Liver (tissue), 10 donors: ENCODE measurements around the gene ESRRA. TPM values are rescaled to one million over a fixed set of nuclear protein-coding genes. Genes with fewer than 3 reads are reported as not detected.

ENCODE experiments used
- DNase-seq: peaks from one replicate; pipeline ENCODE4 v3.0.0-alpha.2; 2017; ENCODE audit warnings: low spot score
- H3K27ac ChIP-seq, 2 donors: one replicate each; pipeline ENCODE4 v1.7.0; 2013; ENCODE audit warnings: inconsistent platforms in 2 of 2, low read length in 2 of 2, control low read depth in 1 of 2, low read depth in 1 of 2, mild to moderate bottlenecking in 1 of 2
- H3K27me3 ChIP-seq, 4 donors: one replicate each; pipeline versions ENCODE4 v1.6.1 to v1.7.0; 2013; ENCODE audit warnings: low read length in 3 of 4, inconsistent platforms in 1 of 4, mild to moderate bottlenecking in 1 of 4, moderate library complexity in 1 of 4; ENCODE audit not compliant: control insufficient read depth in 4 of 4, insufficient read depth in 4 of 4
- H3K36me3 ChIP-seq, 4 donors: one replicate each; pipeline versions ENCODE4 v1.6.1 to v1.7.0; 2013; ENCODE audit warnings: low read length in 3 of 4, mild to moderate bottlenecking in 3 of 4, low read depth in 1 of 4, moderate library complexity in 1 of 4; ENCODE audit not compliant: control insufficient read depth in 4 of 4, insufficient read depth in 3 of 4
- H3K4me1 ChIP-seq, 4 donors: one replicate each; pipeline versions ENCODE4 v1.6.1 to v1.7.0; 2013; ENCODE audit warnings: low read length in 3 of 4, mild to moderate bottlenecking in 3 of 4, moderate library complexity in 1 of 4; ENCODE audit not compliant: control insufficient read depth in 4 of 4, insufficient read depth in 4 of 4
- H3K4me3 ChIP-seq, 3 donors: one replicate each; pipeline versions ENCODE4 v1.6.1 to v1.7.0; 2013; ENCODE audit warnings: low read length in 3 of 3, control low read depth in 1 of 3, low read depth in 1 of 3, mild to moderate bottlenecking in 1 of 3
- H3K9ac ChIP-seq, 2 donors: one replicate each; pipeline ENCODE4 v1.7.0; 2013; ENCODE audit warnings: low read length in 2 of 2, mild to moderate bottlenecking in 2 of 2, moderate library complexity in 2 of 2, control low read depth in 1 of 2, low read depth in 1 of 2
- H3K9me3 ChIP-seq, 4 donors: one replicate each; pipeline versions ENCODE4 v1.6.1 to v1.7.0; 2013; ENCODE audit warnings: low read length in 3 of 4; ENCODE audit not compliant: control insufficient read depth in 4 of 4
- ATF3 ChIP-seq: IDR thresholded peaks from 2 replicates; pipeline ENCODE4 v1.6.1; 2016; ENCODE audit warnings: antibody characterized with exemption
- CTCF ChIP-seq: fragments of 150-350 bp; IDR thresholded peaks from 2 replicates; pipeline ENCODE4 v1.5.1; 2017; ENCODE audit warnings: improper control_type of control experiment, low read depth, low read length; ENCODE audit not compliant: missing input control
- FOXA1 ChIP-seq: IDR thresholded peaks from 2 replicates; pipeline ENCODE4 v1.6.1; 2016; ENCODE audit warnings: antibody characterized with exemption
- FOXA2 ChIP-seq: IDR thresholded peaks from 2 replicates; pipeline ENCODE4 v1.6.1; 2016; ENCODE audit warnings: antibody characterized with exemption
- GABPA ChIP-seq, 2 donors: IDR thresholded peaks in 1 of 2; conservative IDR thresholded peaks in 1 of 2; 2 replicates each; pipeline ENCODE4 v1.6.1; 2016; ENCODE audit warnings: antibody characterized with exemption in 2 of 2, mild to moderate bottlenecking in 1 of 2, moderate library complexity in 1 of 2
- HNF4G ChIP-seq: IDR thresholded peaks from 2 replicates; pipeline ENCODE4 v1.6.1; 2016; ENCODE audit warnings: antibody characterized with exemption
- JUND ChIP-seq, 2 donors: IDR thresholded peaks; 2 replicates each; pipeline ENCODE4 v1.6.1; 2016; ENCODE audit warnings: antibody characterized with exemption in 2 of 2
- MAX ChIP-seq: IDR thresholded peaks from 2 replicates; pipeline ENCODE4 v1.6.1; 2016; ENCODE audit warnings: antibody characterized with exemption
- REST ChIP-seq: IDR thresholded peaks from 2 replicates; pipeline ENCODE4 v1.6.1; 2016; ENCODE audit warnings: antibody characterized with exemption, mild to moderate bottlenecking
- RXRA ChIP-seq, 2 donors: IDR thresholded peaks; 2 replicates each; pipeline ENCODE4 v1.6.1; 2017 to 2018; ENCODE audit warnings: antibody characterized with exemption in 2 of 2, mild to moderate bottlenecking in 1 of 2
- SP1 ChIP-seq: IDR thresholded peaks from 2 replicates; pipeline ENCODE4 v1.6.1; 2018; ENCODE audit warnings: antibody characterized with exemption, mild to moderate bottlenecking
- TAF1 ChIP-seq: conservative IDR thresholded peaks from 2 replicates; pipeline ENCODE4 v1.6.1; 2016; ENCODE audit warnings: antibody characterized with exemption, mild to moderate bottlenecking
- ZBTB33 ChIP-seq: IDR thresholded peaks from 2 replicates; pipeline ENCODE4 v1.6.1; 2016; ENCODE audit warnings: antibody characterized with exemption
- WGBS: extraction: QIAGEN DNeasy Blood & Tissue Kit; methylation state at CpG from one replicate; pipeline ENCODE4 v1.1.7; 2013; 5-methylcytosine and 5-hydroxymethylcytosine counted together
- polyA plus RNA-seq, 2 donors: library from polyadenylated mRNA; stranded (reverse) in 1 of 2; unstranded in 1 of 2; fragments of 200-250 nt in 1 of 2; fragments of >200 nt in 1 of 2; fragmentation: Nextera tagmentation in 1 of 2; extraction: Ambion mirVana in 1 of 2; gene quantifications; one replicate each; pipeline versions ENCODE4 v1.2.1 to v1.2.3, GENCODE V29; 2013 to 2015
- small RNA-seq: library from RNA; depleted of rRNA; stranded (forward); fragments of <200 nt; gene quantifications from one replicate; pipeline ENCODE3, GENCODE V24; 2014
- total RNA-seq, 2 donors: library from RNA; depleted of rRNA; stranded (reverse); fragments of >200 nt; gene quantifications; one replicate each; pipeline ENCODE4 v1.2.3, GENCODE V29; 2014
- donor health status: healthy.
- donor health status: healthy.
- donor health status: healthy.
- donor health status: healthy.
- donor health status: healthy.

Gene ESRRA
- total and polyA plus RNA-seq, 4 donors, result 13.9 to 64.8 (median 37.5) TPM

- Histone ChIP-seq H3K4me3 (no peak overlapping the region), H3K27me3 (no peaks in the 10 kb centered on the region), H3K36me3 (peaks cover 26 to 44% (median 31%) of the 10 kb centered on the region in 4 donors), H3K9me3 (no peaks in the 10 kb centered on the region), H3K4me1 (peaks cover 0 to 5% (median 1%) of the 10 kb centered on the region in 4 donors), H3K9ac (no peak overlapping the region), H3K27ac (no peak overlapping the region)
- no peak for TF ChIP-seq FOXA2
- TF ChIP-seq TAF1, result no peak
- no peak for TF ChIP-seq GABPA (IDR thresholded peaks at IDR 0.05 in 1 of 2, conservative IDR thresholded peaks at IDR 0.05 in 1 of 2)
- TF ChIP-seq ATF3, result no peak
- no peak for TF ChIP-seq CTCF
- TF ChIP-seq HNF4G, result no peak
- TF ChIP-seq RXRA (IDR thresholded peaks at IDR 0.05), result no peak
- TF ChIP-seq REST, result no peak
- TF ChIP-seq FOXA1, result no peak
- TF ChIP-seq MAX, result no peak
- TF ChIP-seq ZBTB33, result no peak
- no peak for TF ChIP-seq SP1
- no peak for TF ChIP-seq JUND (IDR thresholded peaks at IDR 0.05)
- WGBS, result 92% methylated on average over 4 of the region's 4 CpGs
- DNase-seq, result no peak
These were observed 59.6 kb downstream of the ESRRA start for GRCh38 chr11:64364911-64365310.

Small RNAs within 50 kb of the gene (small RNA-seq; reads per million reads assigned to genes)
- gene MIR7155 (not detected), gene RF00019 (not detected)

Other genes starting within 250 kb of the ESRRA start
- gene MACROD1, start 139.4 kb upstream of the ESRRA start, total RNA-seq, result 10 to 100 TPM in 1 of 2 donors, 1 to 10 TPM in 1; 8.9 to 12.6 TPM
- gene MACROD1, start 139.4 kb upstream of the ESRRA start, polyA plus RNA-seq, result 10 to 100 TPM; 13.5 to 25.9 TPM
- 10 to 100 TPM; 51.3 to 58.1 TPM for gene STIP1, start 119.4 kb upstream of the ESRRA start, total RNA-seq
- gene STIP1, start 119.4 kb upstream of the ESRRA start, polyA plus RNA-seq, result 10 to 100 TPM; 22.6 to 33.7 TPM
- gene FERMT3, start 98.8 kb upstream of the ESRRA start, total RNA-seq, result 10 to 100 TPM; 11.0 to 47.2 TPM
- gene FERMT3, start 98.8 kb upstream of the ESRRA start, polyA plus RNA-seq, result 1 to 10 TPM; 3.4 to 8.5 TPM
- gene TRPT1, start 79.3 kb upstream of the ESRRA start, total RNA-seq, result 10 to 100 TPM; 14.0 to 22.9 TPM
- gene TRPT1, start 79.3 kb upstream of the ESRRA start, polyA plus RNA-seq, result 10 to 100 TPM; 18.7 to 37.8 TPM
- gene NUDT22, start 79.2 kb upstream of the ESRRA start, total RNA-seq, result 10 to 100 TPM; 20.0 to 47.8 TPM
- gene NUDT22, start 79.2 kb upstream of the ESRRA start, polyA plus RNA-seq, result 10 to 100 TPM; 37.9 to 44.5 TPM
- 10 to 100 TPM in 1 of 2 donors, 1 to 10 TPM in 1; 8.5 to 25.9 TPM for gene DNAJC4, start 75.0 kb upstream of the ESRRA start, total RNA-seq
- gene DNAJC4, start 75.0 kb upstream of the ESRRA start, polyA plus RNA-seq, result 10 to 100 TPM; 22.7 to 24.3 TPM
- 1 to 10 TPM; 3.6 to 9.5 TPM for gene VEGFB, start 70.9 kb upstream of the ESRRA start, total RNA-seq
- 10 to 100 TPM; 11.9 to 17.3 TPM for gene VEGFB, start 70.9 kb upstream of the ESRRA start, polyA plus RNA-seq
- 10 to 100 TPM; 60.8 to 79.0 TPM for gene FKBP2, start 64.4 kb upstream of the ESRRA start, total RNA-seq
- gene FKBP2, start 64.4 kb upstream of the ESRRA start, polyA plus RNA-seq, result 100 to 1,000 TPM; 170 to 241 TPM
- 10 to 100 TPM; 34.9 to 41.7 TPM for gene PPP1R14B, start 58.6 kb upstream of the ESRRA start, total RNA-seq
- 10 to 100 TPM; 24.2 to 57.6 TPM for gene PPP1R14B, start 58.6 kb upstream of the ESRRA start, polyA plus RNA-seq
- 1 to 10 TPM; 7.7 to 8.5 TPM for gene PLCB3, start 54.0 kb upstream of the ESRRA start, total RNA-seq
- gene PLCB3, start 54.0 kb upstream of the ESRRA start, polyA plus RNA-seq, result 1 to 10 TPM in 1 of 2 donors, under 1 TPM in 1; 0.79 to 3.1 TPM
- 10 to 100 TPM; 16.0 to 21.1 TPM for gene BAD, start 20.9 kb upstream of the ESRRA start, total RNA-seq
- gene BAD, start 20.9 kb upstream of the ESRRA start, polyA plus RNA-seq, result 10 to 100 TPM; 39.3 to 39.5 TPM
- gene GPR137, start 19.7 kb upstream of the ESRRA start, total RNA-seq, result 10 to 100 TPM in 1 of 2 donors, 1 to 10 TPM in 1; 6.9 to 11.0 TPM
- gene GPR137, start 19.7 kb upstream of the ESRRA start, polyA plus RNA-seq, result 10 to 100 TPM in 1 of 2 donors, 1 to 10 TPM in 1; 6.7 to 22.2 TPM
- not detected for gene KCNK4, start 14.2 kb upstream of the ESRRA start, total RNA-seq
- gene KCNK4, start 14.2 kb upstream of the ESRRA start, polyA plus RNA-seq, result not detected
- under 1 TPM in 1 of 2 donors, not detected in 1; 0.42 TPM for gene CATSPERZ, start 5.2 kb upstream of the ESRRA start, total RNA-seq
- gene CATSPERZ, start 5.2 kb upstream of the ESRRA start, polyA plus RNA-seq, result not detected
- gene TRMT112, start 12.0 kb downstream of the ESRRA start, total RNA-seq, result 100 to 1,000 TPM in 1 of 2 donors, 10 to 100 TPM in 1; 52.5 to 137 TPM
- 100 to 1,000 TPM; 130 to 132 TPM for gene TRMT112, start 12.0 kb downstream of the ESRRA start, polyA plus RNA-seq
- gene PRDX5, start 12.6 kb downstream of the ESRRA start, total RNA-seq, result 10 to 100 TPM; 66.8 to 93.4 TPM
- 100 to 1,000 TPM; 176 to 201 TPM for gene PRDX5, start 12.6 kb downstream of the ESRRA start, polyA plus RNA-seq
- 1 to 10 TPM; 4.4 to 4.9 TPM for gene CCDC88B, start 34.7 kb downstream of the ESRRA start, total RNA-seq
- 1 to 10 TPM; 3.5 to 3.6 TPM for gene CCDC88B, start 34.7 kb downstream of the ESRRA start, polyA plus RNA-seq
- gene RPS6KA4, start 53.6 kb downstream of the ESRRA start, total RNA-seq, result 10 to 100 TPM; 10.8 to 13.5 TPM
- gene RPS6KA4, start 53.6 kb downstream of the ESRRA start, polyA plus RNA-seq, result 1 to 10 TPM; 2.0 to 9.1 TPM